CD4-positive, alpha-beta T cell treated with Interferon alpha-2 for 1 hour (primary cell): ENCODE results near the gene MON1B.
"Not testable (repeated sequence)": the region's sequence is repeated elsewhere in the genome, so short reads cannot be mapped to it uniquely, and the experiment has no call there.

ENCODE experiments used
- DNase-seq, 2 donors: peaks; one replicate each; pipeline ENCODE4 v3.0.0-alpha.2; 2020 to 2022

Gene MON1B

GRCh38 chr16:77190478-77191258, at the start of gene MON1B:
MON1B (plus strand) TSS chr16:77191190; CDS start chr16:77191486, 296 bp downstream.
- peak; percentile 96 to 97 for DNase-seq

- no peak for DNase-seq
Measured at GRCh38 chr16:77143364-77143763, 47.6 kb upstream of the MON1B start.

DNA sequence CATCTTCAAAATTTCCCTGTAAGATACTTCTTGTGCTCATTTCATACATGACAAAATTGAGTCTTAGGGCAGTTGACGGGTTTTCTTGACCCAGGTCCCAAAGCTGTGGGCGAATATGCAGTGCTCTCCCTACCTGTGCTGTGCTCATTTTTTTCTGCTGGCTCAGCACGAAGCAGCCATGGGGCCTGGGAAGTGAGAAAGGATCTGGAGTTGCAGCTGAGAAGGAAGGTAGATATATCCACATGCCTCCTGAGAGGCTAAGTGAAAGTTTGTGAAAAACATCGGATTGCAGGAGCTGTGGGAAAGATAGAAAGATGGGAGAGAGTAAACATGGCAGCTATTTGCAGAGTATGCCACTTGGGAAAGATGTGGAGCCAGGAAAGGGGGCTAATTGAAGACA, 42.9 kb upstream of the MON1B start:
- no peak for DNase-seq

DNA sequence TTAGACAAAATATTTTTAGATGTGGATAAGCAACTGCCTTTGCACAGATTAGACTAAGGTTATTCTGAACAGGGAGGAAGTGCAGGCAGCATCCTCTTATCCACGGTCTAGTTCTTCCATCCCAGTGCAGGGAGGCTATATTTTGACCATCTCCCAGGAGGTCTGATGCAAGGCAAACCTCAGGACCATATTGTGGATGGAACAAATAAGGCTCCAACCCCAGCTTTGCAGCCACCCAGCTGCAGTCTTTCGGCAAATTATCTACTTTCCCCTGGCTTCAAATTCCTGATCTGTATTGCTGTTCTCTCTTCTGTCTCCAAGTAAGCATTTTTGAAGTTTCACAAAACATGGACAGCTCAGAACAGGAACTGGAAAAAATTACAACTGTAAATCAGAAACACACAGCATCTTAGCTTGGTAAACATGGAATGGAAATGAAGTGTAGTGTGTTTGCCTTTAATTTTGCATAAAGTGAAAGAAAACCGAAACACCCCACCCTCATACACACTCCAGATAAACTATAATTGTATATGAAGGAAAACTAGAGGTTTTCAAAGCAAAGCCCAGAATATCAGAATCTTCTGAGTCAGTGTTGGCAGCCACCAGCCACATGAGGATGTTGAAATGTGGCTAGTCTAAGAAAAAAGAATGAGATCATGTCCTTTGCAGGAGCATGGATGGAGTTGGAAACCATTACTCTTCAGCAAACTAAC, 33.5 kb upstream of the MON1B start:
- no peak for DNase-seq

DNA sequence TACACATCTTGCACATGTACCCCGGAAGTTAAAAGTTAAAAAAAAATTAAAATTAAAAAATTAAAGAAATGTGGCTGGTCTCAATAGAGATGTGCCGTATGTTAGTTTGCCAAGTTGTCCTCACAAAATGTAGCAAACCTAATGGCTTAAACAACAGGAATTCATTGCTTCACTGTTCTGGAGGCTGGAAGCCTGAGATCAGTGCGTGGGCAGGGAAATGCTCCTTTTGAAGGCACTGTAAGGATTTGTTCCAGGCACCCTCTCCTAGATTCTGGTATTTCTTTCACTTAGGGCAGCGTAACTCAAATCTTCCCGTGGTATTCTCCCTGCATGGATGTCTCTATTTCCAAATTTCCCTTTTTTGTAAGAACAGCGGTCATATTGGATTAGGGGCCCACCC, 32.7 kb upstream of the MON1B start:
- no peak for DNase-seq

DNA sequence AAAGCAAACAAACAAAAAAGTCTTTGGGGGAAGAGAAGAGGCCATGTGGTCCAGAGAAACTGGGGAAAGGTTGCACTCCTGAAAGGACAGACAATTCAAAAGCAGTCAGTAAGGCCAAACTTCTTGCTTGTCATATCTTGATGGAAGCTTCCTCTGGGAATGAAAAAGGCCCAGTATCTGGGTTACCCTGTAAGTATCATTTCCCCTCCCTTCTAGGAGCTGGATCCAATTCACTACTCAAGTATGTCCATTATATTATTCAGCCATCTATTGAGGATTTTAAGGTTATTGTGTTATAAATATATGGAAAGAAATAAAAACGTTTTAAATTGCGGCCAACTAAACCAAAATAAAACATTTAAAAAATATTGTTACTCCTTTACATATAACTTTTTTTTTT, 26.0 kb upstream of the MON1B start:
- no peak for DNase-seq

GRCh38 chr16:77165536-77166236, 25.3 kb upstream of the MON1B start:
- DNase-seq: not testable (repeated sequence)

DNA sequence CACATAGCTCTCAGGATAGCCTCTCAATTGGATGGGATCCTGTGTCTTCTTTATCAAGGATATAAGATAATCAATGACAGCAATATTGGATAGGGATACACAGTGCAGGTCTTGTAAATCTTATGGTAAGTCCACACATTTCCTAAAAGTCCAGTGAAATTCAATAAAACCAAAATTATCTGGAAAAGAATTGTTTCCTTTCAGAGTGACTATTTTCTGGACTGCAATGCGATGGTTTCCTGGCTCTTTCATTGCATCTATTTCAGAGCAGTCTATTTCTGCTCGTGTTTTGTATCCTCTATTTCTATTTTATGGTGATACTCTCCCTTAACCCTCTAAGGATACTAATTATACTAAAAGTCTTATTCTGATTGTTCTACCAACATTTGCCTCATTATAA, 24.3 kb upstream of the MON1B start:
- DNase-seq: no peak

DNA sequence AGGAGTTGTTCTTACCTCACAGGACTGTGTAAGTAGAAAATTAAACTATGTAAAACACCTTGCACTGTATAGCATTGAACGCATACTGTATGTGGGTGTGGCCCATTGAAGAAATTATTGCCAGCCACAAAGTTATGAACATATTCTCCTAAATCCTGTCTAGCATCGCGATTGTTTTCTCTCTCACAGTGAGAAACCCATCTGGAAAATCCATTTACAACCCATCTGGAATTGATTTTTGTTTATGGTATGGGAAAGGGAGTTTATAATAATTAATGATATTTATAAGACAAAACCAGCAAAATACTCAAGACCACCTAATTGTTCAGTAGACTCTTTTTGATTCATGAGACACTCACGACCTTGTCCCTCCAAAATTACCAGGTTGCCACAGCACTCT, 22.1 kb upstream of the MON1B start:
- DNase-seq: no peak

DNA sequence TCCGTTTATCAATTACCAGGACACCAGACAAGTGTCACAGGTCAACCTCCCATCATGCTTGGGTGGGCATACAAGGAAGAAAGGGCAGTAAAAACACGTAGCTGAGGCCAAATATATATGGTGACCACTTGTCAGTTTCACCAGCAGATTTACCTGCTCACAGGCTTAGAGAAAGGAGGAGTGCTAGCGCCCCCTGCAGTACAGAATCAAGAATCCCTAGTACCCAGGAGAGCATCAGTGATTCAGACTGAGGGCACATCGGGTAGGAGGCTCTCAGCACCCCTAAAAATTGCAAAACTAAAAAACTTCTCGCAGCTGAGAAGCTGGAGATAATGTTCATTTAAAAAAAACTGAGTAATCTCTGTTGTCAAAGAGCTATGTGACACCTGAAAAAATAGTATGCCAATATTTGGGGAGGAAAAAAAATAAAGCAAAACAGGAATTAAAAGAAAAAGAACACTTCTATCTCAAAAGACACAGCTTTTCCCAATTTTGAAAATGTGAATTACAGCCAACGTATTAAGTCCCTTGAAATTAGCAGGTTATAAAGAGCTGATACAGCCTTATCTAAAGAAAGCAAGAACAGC, 21.2 kb upstream of the MON1B start:
- peak in 1 of 2 donors; percentile 41 for DNase-seq

DNA sequence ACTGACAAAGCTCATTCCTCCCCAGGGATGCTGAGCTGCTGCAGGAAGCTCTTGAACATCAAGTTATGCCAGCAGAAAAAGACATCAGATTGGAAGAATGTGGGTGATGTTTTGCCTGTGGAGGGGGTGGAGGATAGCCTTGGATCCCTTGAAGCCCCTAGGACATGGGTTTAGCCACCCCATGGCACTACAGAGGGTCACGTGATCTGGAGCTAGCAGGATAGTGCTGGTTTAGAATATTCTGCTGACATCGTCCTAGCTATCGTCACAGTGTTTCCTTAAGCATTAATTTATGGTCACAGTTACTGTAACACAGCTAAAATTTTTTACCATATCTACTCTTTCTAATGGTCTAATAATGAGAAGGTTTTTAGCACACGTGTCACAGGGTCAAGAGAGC, 20.2 kb upstream of the MON1B start:
- no peak for DNase-seq

DNA sequence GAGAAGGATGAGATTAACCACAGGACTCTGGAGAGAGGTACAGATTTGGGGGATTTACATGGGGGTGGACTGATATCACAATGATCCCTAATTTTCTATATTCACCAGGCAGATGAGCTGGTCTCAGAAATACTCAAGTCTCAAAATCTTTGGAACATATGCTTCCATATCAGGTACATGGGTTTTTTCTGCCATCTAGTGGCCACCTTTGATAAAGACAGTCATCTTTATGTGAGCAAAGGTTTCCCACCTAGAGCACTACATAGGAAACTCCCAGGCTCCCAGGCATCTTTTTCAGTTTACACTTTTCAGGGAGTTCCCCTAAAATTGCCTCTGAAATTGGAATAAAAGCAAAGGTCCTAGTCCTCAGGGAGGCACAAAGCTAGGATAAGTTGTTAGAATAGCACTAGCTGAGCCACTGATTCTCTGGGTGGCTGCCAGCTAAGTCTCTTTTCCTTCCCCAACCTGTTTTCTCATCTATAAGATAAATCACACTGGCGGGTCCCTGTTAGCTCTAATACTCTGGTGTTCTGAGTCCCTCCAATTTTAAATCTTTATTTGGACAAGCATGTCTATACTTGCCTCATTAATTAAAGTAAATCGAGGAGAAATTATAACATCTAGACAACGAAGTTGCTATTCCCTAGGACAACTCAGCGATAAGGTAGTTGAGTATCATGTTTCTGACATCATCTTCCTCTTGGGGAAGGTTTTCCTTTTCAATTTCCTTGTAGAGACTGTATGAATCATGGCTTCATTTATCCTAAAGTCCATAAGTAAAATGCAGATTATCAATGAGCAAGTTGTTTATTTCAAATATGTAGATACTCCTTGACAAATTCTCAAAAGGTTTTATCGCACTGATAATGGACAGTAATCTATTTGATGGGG, 19.0 kb upstream of the MON1B start:
- DNase-seq: peak in 1 of 2 donors; percentile 63

DNA sequence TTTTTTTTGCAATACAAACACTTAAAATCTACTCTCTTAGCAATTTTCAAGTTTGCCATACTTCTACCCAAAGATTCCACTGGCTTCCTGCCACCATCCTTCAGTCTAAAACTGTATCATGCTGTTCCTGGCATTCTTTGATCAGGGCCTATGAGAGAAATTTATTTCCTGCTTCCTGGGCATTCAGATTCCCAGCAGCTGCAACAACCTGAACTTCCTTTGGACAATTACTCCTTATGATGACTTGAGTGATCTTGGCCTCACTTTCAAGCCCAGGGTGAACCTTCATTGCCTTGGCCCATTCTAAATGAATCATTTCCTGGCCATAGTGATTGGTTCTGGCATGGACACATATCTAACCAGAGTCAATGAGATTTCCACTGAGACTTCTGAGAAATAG, 18.0 kb upstream of the MON1B start:
- no peak for DNase-seq

GRCh38 chr16:77183137-77183536, 7.9 kb upstream of the MON1B start:
- no peak for DNase-seq

DNA sequence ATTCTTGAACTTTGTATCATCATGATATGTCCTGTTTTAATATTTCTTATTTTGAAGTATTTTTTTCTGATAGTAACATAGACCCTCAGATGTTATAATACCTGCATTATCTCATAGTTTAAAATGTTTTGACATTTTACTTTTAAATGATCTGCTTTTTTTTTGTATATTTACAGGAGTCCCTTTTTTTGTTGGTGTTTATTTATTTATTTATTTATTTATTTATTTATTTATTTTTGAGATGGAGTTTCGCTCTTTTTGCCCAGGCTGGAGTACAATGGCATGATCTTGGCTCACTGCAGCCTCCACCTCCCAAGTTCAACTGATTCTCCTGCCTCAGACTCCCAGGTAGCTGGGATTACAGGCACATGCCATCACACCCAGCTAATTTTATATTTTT, 4.7 kb upstream of the MON1B start:
- DNase-seq: not testable (repeated sequence)

- DNase-seq: no peak
Measured at GRCh38 chr16:77190190-77190477, 856 bp upstream of the MON1B start.

DNA sequence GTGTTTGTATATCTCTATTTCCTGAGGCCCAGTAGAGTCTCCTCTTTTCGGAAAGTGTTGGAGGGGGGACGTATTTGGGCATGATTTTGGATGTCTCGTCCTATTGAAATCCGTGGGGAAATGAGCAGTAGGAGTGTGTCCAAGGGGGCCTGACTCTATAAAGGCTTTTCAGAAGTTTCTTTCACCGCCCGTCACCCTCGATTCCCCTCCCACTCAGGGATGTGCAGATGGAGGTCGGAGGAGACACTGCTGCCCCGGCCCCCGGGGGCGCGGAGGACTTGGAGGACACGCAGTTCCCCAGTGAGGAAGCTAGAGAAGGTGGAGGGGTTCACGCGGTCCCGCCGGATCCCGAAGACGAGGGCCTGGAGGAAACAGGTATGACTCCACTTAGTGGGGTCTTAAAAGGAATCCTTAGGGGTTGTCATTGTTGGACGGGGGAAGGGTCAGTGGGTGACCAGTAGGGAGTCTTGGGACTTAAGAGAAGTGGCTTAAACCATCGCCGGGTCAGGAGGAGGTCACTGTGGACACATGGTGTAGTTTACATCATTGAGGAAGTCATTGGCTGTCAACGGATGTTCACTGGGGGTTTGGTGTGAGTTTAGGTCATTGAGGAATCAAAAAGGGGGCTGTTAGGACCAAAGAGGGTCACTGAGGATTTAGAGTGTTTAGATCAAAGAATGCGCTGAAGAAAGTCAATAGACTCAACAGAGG, 424 bp downstream of the MON1B start:
- DNase-seq: peak; percentile 42 to 45

DNA sequence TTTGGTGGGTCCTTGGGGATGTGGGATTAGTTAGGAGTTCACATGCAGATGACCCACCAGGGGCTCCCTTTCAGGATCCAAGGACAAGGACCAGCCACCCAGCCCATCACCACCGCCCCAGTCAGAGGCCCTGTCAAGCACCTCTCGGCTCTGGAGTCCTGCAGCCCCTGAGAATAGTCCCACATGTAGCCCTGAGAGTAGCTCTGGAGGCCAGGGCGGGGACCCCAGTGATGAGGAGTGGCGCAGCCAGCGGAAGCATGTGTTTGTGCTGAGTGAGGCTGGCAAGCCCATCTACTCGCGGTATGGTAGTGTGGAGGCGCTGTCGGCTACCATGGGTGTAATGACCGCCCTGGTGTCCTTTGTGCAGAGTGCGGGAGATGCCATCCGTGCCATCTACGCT, 2.4 kb downstream of the MON1B start:
- no peak for DNase-seq

DNA sequence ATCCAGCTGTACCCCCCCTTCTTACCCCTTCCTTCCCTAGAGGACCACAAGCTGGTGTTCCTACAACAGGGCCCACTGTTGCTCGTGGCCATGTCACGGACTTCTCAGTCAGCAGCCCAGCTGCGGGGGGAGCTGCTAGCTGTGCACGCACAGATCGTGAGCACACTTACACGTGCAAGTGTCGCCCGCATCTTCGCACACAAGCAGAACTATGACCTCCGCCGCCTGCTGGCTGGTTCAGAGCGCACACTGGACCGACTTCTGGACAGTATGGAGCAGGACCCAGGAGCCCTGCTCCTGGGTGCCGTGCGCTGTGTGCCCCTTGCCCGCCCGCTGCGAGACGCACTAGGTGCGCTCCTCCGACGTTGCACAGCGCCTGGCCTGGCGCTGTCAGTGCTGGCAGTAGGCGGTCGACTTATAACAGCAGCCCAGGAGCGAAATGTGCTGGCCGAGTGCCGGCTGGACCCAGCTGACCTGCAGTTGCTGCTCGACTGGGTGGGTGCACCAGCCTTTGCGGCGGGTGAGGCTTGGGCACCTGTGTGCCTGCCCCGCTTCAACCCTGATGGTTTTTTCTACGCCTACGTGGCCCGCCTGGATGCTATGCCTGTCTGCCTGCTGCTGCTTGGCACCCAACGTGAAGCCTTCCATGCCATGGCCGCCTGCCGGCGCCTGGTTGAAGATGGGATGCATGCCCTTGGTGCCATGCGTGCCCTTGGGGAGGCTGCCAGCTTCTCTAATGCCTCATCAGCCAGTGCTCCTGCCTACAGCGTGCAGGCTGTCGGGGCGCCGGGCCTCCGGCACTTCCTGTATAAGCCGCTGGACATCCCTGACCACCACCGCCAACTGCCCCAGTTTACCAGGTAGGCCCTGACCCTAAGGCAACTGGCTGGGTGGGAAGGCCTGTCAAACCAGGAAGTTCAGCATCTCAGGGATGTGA, 3.6 kb downstream of the MON1B start:
- DNase-seq: no peak

DNA sequence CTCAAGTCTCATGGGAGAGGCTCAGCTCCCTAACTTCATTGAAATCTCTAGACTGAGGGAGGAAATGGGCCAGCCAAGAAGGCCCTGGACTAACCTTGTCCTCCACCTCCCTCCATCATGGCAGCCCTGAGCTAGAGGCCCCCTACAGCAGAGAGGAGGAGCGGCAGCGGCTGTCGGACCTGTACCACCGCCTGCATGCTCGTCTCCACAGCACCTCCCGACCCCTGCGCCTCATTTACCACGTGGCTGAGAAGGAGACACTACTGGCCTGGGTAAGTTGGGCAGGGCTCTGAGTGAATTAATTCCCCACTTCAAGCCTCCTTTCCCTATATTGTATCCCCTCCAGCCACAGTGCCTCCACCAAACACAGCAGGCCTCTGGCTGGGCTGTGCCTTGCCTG, 4.4 kb downstream of the MON1B start:
- no peak for DNase-seq

DNA sequence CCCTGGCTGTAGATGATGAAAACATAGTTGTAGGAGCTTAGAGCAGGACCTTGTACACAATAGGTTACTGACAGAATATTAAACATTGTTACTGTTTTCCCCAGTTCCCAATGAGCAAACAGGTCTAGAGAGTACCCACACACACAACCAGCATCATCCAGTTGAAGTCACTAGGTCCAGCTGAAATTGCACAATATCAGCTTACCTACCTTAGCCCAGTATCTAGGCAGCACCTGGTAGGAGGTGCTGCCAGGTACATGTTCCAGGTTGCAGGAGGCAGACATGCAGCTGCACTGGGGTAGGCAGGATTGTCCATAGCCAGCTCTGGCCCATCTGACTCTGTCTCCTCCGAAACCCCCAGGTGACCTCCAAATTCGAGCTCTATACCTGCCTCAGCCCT, 6.8 kb downstream of the MON1B start:
- no peak for DNase-seq
